Measurements from ENCODE around the gene SRRM1. TPM values are rescaled to one million over a fixed set of nuclear protein-coding genes. Genes with fewer than 3 reads are reported as not detected.
A peak's percentile ranks its signal among the peaks of the same experiment; 100 is the strongest.

Gene SRRM1
- total and polyA plus RNA-seq, 2 experiments from 2014 or later = 61.6 to 84.3 TPM

DNA sequence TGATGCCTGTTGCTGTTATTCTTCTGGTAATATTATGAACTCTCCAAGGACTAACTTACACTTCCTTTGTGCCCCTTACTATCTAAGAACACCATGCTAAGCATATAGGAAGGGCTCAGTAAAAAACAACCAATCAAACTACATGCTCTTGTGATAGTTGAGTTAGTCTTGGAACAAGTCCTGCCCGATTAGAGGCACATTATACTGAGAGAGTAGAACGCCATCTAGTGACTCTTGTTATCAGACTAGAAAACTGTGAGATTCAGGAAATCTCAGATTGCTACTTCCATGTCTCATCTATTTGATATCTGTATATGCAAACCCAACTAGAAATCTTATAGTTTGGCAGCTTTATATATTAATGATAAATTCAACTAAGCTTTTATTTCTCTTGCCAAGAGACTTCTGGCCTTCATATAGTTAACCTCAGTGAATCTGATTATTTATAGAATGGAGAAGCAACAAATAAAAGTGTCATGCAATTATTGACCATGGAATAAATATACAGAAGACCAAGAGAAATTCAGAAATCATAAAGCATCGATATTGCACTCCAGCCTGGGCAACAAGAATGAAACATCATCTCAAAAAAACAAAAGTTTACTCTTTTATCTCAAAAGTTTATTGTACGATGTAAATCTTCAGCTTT lies 7.8 kb upstream of the SRRM1 start:
- WGBS (ENCODE audit: low lambda C conversion rate, missing lambda C conversion rate) = 22% methylated on average over 4 of the region's 4 CpGs
- no peaks in the 10 kb centered on the region for H4K20me1 ChIP-seq (ENCODE audit: insufficient read depth, poor library complexity, severe bottlenecking)
- H2AFZ ChIP-seq = no peak overlapping the region
- H3K79me2 ChIP-seq = no peaks in the 10 kb centered on the region
- H3K4me1 ChIP-seq (ENCODE audit: insufficient read depth) = no peaks in the 10 kb centered on the region
- TF ChIP-seq, protein P1, sequence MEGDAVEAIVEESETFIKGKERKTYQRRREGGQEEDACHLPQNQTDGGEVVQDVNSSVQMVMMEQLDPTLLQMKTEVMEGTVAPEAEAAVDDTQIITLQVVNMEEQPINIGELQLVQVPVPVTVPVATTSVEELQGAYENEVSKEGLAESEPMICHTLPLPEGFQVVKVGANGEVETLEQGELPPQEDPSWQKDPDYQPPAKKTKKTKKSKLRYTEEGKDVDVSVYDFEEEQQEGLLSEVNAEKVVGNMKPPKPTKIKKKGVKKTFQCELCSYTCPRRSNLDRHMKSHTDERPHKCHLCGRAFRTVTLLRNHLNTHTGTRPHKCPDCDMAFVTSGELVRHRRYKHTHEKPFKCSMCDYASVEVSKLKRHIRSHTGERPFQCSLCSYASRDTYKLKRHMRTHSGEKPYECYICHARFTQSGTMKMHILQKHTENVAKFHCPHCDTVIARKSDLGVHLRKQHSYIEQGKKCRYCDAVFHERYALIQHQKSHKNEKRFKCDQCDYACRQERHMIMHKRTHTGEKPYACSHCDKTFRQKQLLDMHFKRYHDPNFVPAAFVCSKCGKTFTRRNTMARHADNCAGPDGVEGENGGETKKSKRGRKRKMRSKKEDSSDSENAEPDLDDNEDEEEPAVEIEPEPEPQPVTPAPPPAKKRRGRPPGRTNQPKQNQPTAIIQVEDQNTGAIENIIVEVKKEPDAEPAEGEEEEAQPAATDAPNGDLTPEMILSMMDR (IDR thresholded peaks at IDR 0.05; ENCODE audit: poor library complexity) = peak; percentile 80
- no peak for TF ChIP-seq EZH2phosphoT487 (IDR thresholded peaks at IDR 0.05; ENCODE audit: low read depth, severe bottlenecking, unreplicated experiment)
- no peak overlapping the region for H3K4me3 ChIP-seq
- no peaks in the 10 kb centered on the region for H3K9me2 ChIP-seq (replicated peaks; ENCODE audit: insufficient read depth)
- H3K27ac ChIP-seq = no peak overlapping the region
- H3K4me2 ChIP-seq = no peak overlapping the region
- no peaks in the 10 kb centered on the region for H3K9me3 ChIP-seq (ENCODE audit: low read depth)
- no peaks in the 10 kb centered on the region for H3K36me3 ChIP-seq (replicated peaks; ENCODE audit: insufficient read depth, low read depth)
- peak; percentile 77 for DNase-seq (ENCODE audit: low spot score)
- H3K27me3 ChIP-seq = no peaks in the 10 kb centered on the region

DNA sequence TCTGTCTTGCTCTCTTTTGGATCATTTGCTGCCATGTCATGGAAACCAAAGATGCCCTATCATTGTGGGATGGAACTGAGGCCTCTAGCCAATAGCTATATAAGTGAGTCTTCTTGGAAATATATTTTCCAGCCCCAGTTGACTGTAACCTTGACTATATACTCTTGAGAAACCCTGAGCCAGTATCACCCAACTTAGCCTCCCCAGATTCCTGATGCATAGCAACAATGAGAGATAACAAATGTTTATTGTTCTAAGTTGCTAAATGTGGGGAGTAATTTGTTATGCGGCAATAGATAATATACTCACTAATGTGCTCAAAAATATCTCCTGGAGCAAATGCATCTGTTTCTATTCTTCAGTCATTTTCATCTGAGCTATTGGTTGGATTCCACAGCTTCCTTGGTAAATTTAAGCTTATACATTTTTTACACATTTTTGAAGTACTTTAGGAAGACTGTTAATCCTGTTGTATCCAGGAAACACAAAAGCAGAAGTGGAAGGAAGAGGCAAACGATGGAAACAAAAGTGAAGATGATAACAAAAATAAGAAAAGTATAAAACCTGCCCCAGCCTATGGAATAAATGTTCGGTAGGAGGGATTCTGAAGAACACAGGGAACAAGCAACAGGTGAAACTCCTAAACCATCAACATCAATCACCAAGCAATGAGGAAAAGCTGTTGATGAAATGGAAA lies 6.3 kb upstream of the SRRM1 start:
- Histone ChIP-seq H3K27ac (no peak overlapping the region), H3K9me2 (replicated peaks; ENCODE audit: insufficient read depth) (no peaks in the 10 kb centered on the region), H2AFZ (no peak overlapping the region), H4K20me1 (ENCODE audit: insufficient read depth, poor library complexity, severe bottlenecking) (no peaks in the 10 kb centered on the region), H3K36me3 (replicated peaks; ENCODE audit: insufficient read depth, low read depth) (no peaks in the 10 kb centered on the region), H3K4me1 (ENCODE audit: insufficient read depth) (peaks cover 6% of the 10 kb centered on the region), H3K79me2 (no peaks in the 10 kb centered on the region), H3K27me3 (no peaks in the 10 kb centered on the region), H3K9me3 (ENCODE audit: low read depth) (no peaks in the 10 kb centered on the region), H3K4me3 (no peak overlapping the region), H3K4me2 (no peak overlapping the region)
- 80% methylated on average over 3 of the region's 3 CpGs for WGBS (ENCODE audit: low lambda C conversion rate, missing lambda C conversion rate)
- TF ChIP-seq EZH2phosphoT487 (IDR thresholded peaks at IDR 0.05; ENCODE audit: low read depth, severe bottlenecking, unreplicated experiment) = no peak
- DNase-seq (ENCODE audit: low spot score) = no peak

DNA sequence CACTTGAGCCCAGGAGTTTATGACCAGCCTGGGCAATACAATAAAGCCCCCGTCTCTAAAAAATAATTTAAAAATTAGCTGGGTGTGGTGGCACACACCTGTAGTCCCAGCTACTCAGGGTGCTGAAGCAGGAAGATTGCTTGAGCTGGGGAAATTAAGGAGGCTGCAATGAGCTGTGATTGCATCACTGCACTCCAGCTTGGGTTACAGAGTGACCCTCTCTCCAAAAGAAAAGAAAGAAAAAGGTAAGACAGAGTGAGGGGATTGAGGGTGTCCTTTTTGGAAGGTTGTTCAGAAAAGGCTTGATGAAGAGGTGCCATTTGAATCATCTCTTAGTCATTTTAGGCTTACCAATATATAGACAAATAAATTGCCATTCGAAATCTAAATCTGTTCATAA lies 4.0 kb upstream of the SRRM1 start:
- Histone ChIP-seq H3K4me2 (no peak overlapping the region), H3K36me3 (replicated peaks; ENCODE audit: insufficient read depth, low read depth) (no peaks in the 10 kb centered on the region), H3K4me3 (no peak overlapping the region), H4K20me1 (ENCODE audit: insufficient read depth, poor library complexity, severe bottlenecking) (peaks cover 5% of the 10 kb centered on the region), H3K9me2 (replicated peaks; ENCODE audit: insufficient read depth) (no peaks in the 10 kb centered on the region), H2AFZ (no peak overlapping the region), H3K79me2 (peaks cover 7% of the 10 kb centered on the region), H3K4me1 (ENCODE audit: insufficient read depth) (peaks cover 6% of the 10 kb centered on the region), H3K27ac (no peak overlapping the region), H3K9me3 (ENCODE audit: low read depth) (no peaks in the 10 kb centered on the region), H3K27me3 (no peaks in the 10 kb centered on the region)
- WGBS (ENCODE audit: low lambda C conversion rate, missing lambda C conversion rate) = 85% methylated on average over 2 of the region's 2 CpGs
- no peak for DNase-seq (ENCODE audit: low spot score)
- TF ChIP-seq, protein P1 (IDR thresholded peaks at IDR 0.05; ENCODE audit: poor library complexity) = no peak
- TF ChIP-seq EZH2phosphoT487 (IDR thresholded peaks at IDR 0.05; ENCODE audit: low read depth, severe bottlenecking, unreplicated experiment) (no peak), EZH2 (IDR thresholded peaks at IDR 0.05; ENCODE audit: borderline replicate concordance) (no peak)

DNA sequence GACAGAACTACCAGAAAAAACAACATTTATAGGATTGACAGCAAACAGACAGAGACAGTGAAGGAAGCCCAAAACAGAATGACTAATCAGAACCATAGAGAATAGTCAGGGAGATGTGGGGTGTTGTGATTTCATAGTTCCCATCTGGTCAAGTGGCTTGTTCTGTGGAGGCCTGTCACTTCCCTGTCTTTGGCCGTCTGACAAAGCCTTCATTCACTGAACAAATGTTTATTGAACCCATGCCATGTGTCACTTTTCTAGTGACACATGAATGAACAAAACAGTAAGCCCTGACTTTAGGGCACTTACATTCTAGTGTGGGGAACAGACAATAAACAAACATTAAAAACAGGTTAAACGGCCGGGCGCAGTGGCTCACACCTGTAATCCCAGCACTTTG lies 3.2 kb upstream of the SRRM1 start:
- H3K27ac ChIP-seq = no peak overlapping the region
- no peaks in the 10 kb centered on the region for H3K27me3 ChIP-seq
- no peaks in the 10 kb centered on the region for H3K36me3 ChIP-seq (replicated peaks; ENCODE audit: insufficient read depth, low read depth)
- H4K20me1 ChIP-seq (ENCODE audit: insufficient read depth, poor library complexity, severe bottlenecking) = peaks cover 13% of the 10 kb centered on the region
- H3K9me2 ChIP-seq (replicated peaks; ENCODE audit: insufficient read depth) = no peaks in the 10 kb centered on the region
- H3K9me3 ChIP-seq (ENCODE audit: low read depth) = no peaks in the 10 kb centered on the region
- DNase-seq (ENCODE audit: low spot score) = no peak
- peaks cover 15% of the 10 kb centered on the region for H3K79me2 ChIP-seq
- peaks cover 10% of the 10 kb centered on the region for H3K4me1 ChIP-seq (ENCODE audit: insufficient read depth)
- no peak overlapping the region for H3K4me2 ChIP-seq
- no peak overlapping the region for H2AFZ ChIP-seq
- no peak overlapping the region for H3K4me3 ChIP-seq
- WGBS (ENCODE audit: low lambda C conversion rate, missing lambda C conversion rate) = 83% methylated on average over 4 of the region's 4 CpGs
- no peak for TF ChIP-seq EZH2 (IDR thresholded peaks at IDR 0.05; ENCODE audit: borderline replicate concordance)
- no peak for TF ChIP-seq EZH2phosphoT487 (IDR thresholded peaks at IDR 0.05; ENCODE audit: low read depth, severe bottlenecking, unreplicated experiment)
- TF ChIP-seq, protein P1 (IDR thresholded peaks at IDR 0.05; ENCODE audit: poor library complexity) = no peak
